Left lung (tissue), 10 donors: ENCODE results near the gene TADA2B. TPM values are rescaled to one million over a fixed set of nuclear protein-coding genes. Genes with fewer than 3 reads are reported as not detected.

Source experiments
- ATAC-seq: fragments of 200-7000 bp; cut with Tn5 transposase; one replicate; pipeline ENCODE4 v1.9.1; 2020; ENCODE audit warnings: moderate library complexity
- DNase-seq, 4 donors: peaks; one replicate each; pipeline ENCODE4 v3.0.0-alpha.2; 2013 to 2020
- H3K27ac ChIP-seq, 2 donors: fragments of 200-600 bp; sonication (generic) in 1 of 2; one replicate each; pipeline versions ENCODE4 v1.5.0 to v1.8.0; 2020 to 2021
- H3K27me3 ChIP-seq, 2 donors: fragments of 200-600 bp; sonication (generic) in 1 of 2; one replicate each; pipeline versions ENCODE4 v1.5.0 to v1.8.0; 2020 to 2021
- H3K36me3 ChIP-seq, 2 donors: fragments of 200-600 bp; sonication (generic) in 1 of 2; one replicate each; pipeline versions ENCODE4 v1.5.0 to v1.8.0; 2020 to 2021
- H3K4me1 ChIP-seq, 2 donors: fragments of 200-600 bp; one replicate each; pipeline ENCODE4 v1.8.0; 2021
- H3K4me3 ChIP-seq, 2 donors: fragments of 200-600 bp; sonication (generic) in 1 of 2; one replicate each; pipeline versions ENCODE4 v1.5.0 to v1.8.0; 2020 to 2021; ENCODE audit warnings: mild to moderate bottlenecking in 1 of 2
- H3K9me3 ChIP-seq, 2 donors: fragments of 200-600 bp; sonication (generic) in 1 of 2; one replicate each; pipeline versions ENCODE4 v1.5.0 to v1.8.0; 2020 to 2021
- CTCF ChIP-seq, 2 donors: fragments of 200-600 bp; sonication (generic) in 1 of 2; IDR thresholded peaks; one replicate each; pipeline versions ENCODE4 v1.5.0 to v1.8.0; 2021; ENCODE audit warnings: antibody characterized with exemption in 2 of 2
- intact Hi-C, 2 donors: fragments of 100-400 bp; cut with DNase I; formaldehyde crosslinking; loops; one replicate each; pipeline versions ENCODE4 v1.11.2 to v1.14.2; 2022
- polyA plus RNA-seq, 6 donors: library from polyadenylated mRNA; unstranded; fragments of 120-200 nt; gene quantifications; one replicate each; pipeline ENCODE4 v1.2.1, GENCODE V29; 2013; ENCODE audit not compliant: insufficient read length in 6 of 6
- total RNA-seq, 2 donors: library from RNA; stranded (reverse); fragmentation: NEBNext Ultra II Directional; extraction: Animal tissue kit (Norgen Biotek cat#: 25700); gene quantifications; one replicate each; pipeline ENCODE4 v1.2.1, GENCODE V29; 2021
- donor health status: DM: no; HTN: yes; CAD: no.
- donor health status: DM: no; HTN: no; CAD: no.

TADA2B gene
- total and polyA plus RNA-seq, 8 donors, result 12.9 to 20.1 (median 16.0) TPM

- Histone ChIP-seq H3K27me3 (no peaks in the 10 kb centered on the region), H3K36me3 (peaks cover 0 to 87% of the 10 kb centered on the region in 2 donors), H3K4me3 (no peak overlapping the region), H3K9me3 (no peaks in the 10 kb centered on the region), H3K27ac (peak overlapping the region in 1 of 2 donors; percentile 68), H3K4me1 (peaks cover 0 to 47% of the 10 kb centered on the region in 2 donors)
- TF ChIP-seq CTCF (IDR thresholded peaks at IDR 0.05), result no peak
- intact Hi-C loops, result no loop called here
- DNase-seq (no peak), ATAC-seq (no peak)
These were observed 17.4 kb downstream of the TADA2B start for GRCh38 chr4:7060346-7061150.

GRCh38 chr4:7061815-7062214, 18.6 kb downstream of the TADA2B start:
- ATAC-seq (no peak), DNase-seq (no peak)
- peaks cover 8 to 60% of the 10 kb centered on the region in 2 donors for H3K4me1 ChIP-seq
- no peaks in the 10 kb centered on the region for H3K27me3 ChIP-seq
- peaks cover 0 to 74% of the 10 kb centered on the region in 2 donors for H3K36me3 ChIP-seq
- no peaks in the 10 kb centered on the region for H3K9me3 ChIP-seq
- intact Hi-C loops, result no loop called here
- no peak overlapping the region for H3K27ac ChIP-seq
- H3K4me3 ChIP-seq, result no peak overlapping the region
- TF ChIP-seq CTCF (IDR thresholded peaks at IDR 0.05), result no peak

GRCh38 chr4:7062816-7063215, 19.6 kb downstream of the TADA2B start:
- intact Hi-C loops, result no loop called here
- Histone ChIP-seq H3K4me1 (peaks cover 12 to 65% of the 10 kb centered on the region in 2 donors), H3K27ac (no peak overlapping the region), H3K27me3 (no peaks in the 10 kb centered on the region), H3K4me3 (no peak overlapping the region), H3K9me3 (no peaks in the 10 kb centered on the region), H3K36me3 (peaks cover 0 to 66% of the 10 kb centered on the region in 2 donors)
- DNase-seq (no peak), ATAC-seq (no peak)
- TF ChIP-seq CTCF (IDR thresholded peaks at IDR 0.05), result no peak

GRCh38 chr4:7063362-7063761, 20.2 kb downstream of the TADA2B start:
- Histone ChIP-seq H3K27me3 (no peaks in the 10 kb centered on the region), H3K36me3 (peaks cover 0 to 61% of the 10 kb centered on the region in 2 donors), H3K4me3 (no peak overlapping the region), H3K9me3 (no peaks in the 10 kb centered on the region), H3K4me1 (peaks cover 12 to 63% of the 10 kb centered on the region in 2 donors), H3K27ac (no peak overlapping the region)
- intact Hi-C loops, result no loop called here
- TF ChIP-seq CTCF (IDR thresholded peaks at IDR 0.05), result no peak
- DNase-seq, result no peak
- ATAC-seq, result no peak

- Histone ChIP-seq H3K27me3 (no peaks in the 10 kb centered on the region), H3K27ac (peak overlapping the region in 1 of 2 donors; percentile 96), H3K9me3 (no peaks in the 10 kb centered on the region), H3K4me1 (peaks cover 12 to 53% of the 10 kb centered on the region in 2 donors), H3K4me3 (peak overlapping the region in 1 of 2 donors; percentile 99), H3K36me3 (peaks cover 0 to 39% of the 10 kb centered on the region in 2 donors)
- intact Hi-C loops, result no loop called here
- TF ChIP-seq CTCF (IDR thresholded peaks at IDR 0.05), result no peak
- DNase-seq (no peak), ATAC-seq (no peak)
These were observed 22.8 kb downstream of the TADA2B start for GRCh38 chr4:7066006-7066405.
